B cell (primary cell): ENCODE measurements around the gene MICU1.

Experiments
- CTCF ChIP-seq: fragments of 200-600 bp; IDR thresholded peaks from one replicate; pipeline ENCODE4 v1.8.0; 2022; ENCODE audit warnings: antibody characterized with exemption, mild to moderate bottlenecking
- EZH2 ChIP-seq: IDR thresholded peaks from 2 replicates; pipeline ENCODE4 v1.6.1; 2012; ENCODE audit warnings: borderline replicate concordance, low read depth, mild to moderate bottlenecking, moderate library complexity, low read length; ENCODE audit not compliant: insufficient read depth, poor library complexity, severe bottlenecking

GRCh38 chr10:72573079-72573478 lies 52.8 kb downstream of the MICU1 start:
- TF ChIP-seq CTCF (no peak), EZH2 (no peak)
